ENCODE measurements around the gene CIC. TPM values are rescaled to one million over a fixed set of nuclear protein-coding genes. Genes with fewer than 3 reads are reported as not detected.

The CIC gene
- total and polyA plus RNA-seq, 2 of the 13 experiments (the other 11 are each of a cell fraction or from before 2014, with no cell fraction given), result 5.9 to 8.0 TPM

GRCh38 chr19:42283188-42284065 lies 14.4 kb downstream of the CIC start (continued):
- TF ChIP-seq SNAPC4 (CRISPR knock-in tag; IDR thresholded peaks at IDR 0.05), result no peak
- TF ChIP-seq HES4 (CRISPR knock-in tag; IDR thresholded peaks at IDR 0.05; ENCODE audit: borderline replicate concordance), result 0 out of 2 replicates have a peak, but pooled peaks have one; percentile 33
- no peak for TF ChIP-seq ZNF556 (CRISPR knock-in tag; IDR thresholded peaks at IDR 0.05; ENCODE audit: borderline replicate concordance)
- no peak for TF ChIP-seq RXRB (CRISPR knock-in tag; IDR thresholded peaks at IDR 0.05; ENCODE audit: borderline replicate concordance)
- TF ChIP-seq IRF2 (CRISPR knock-in tag; IDR thresholded peaks at IDR 0.05), result peak; percentile 23; the same call in 1 of the 2 replicates
- no peak for TF ChIP-seq CSRNP2 (CRISPR knock-in tag; conservative IDR thresholded peaks at IDR 0.05; ENCODE audit: low read depth)
- no peak for TF ChIP-seq ZNF282 (IDR thresholded peaks at IDR 0.05; ENCODE audit: partially characterized antibody)
- no peak; the same call in 1 of the 2 replicates for TF ChIP-seq ZNF574 (CRISPR knock-in tag; IDR thresholded peaks at IDR 0.05)
- TF ChIP-seq MAFF (IDR thresholded peaks at IDR 0.05; ENCODE audit: low read depth, low read length), result no peak
- no peak for TF ChIP-seq ZNF205 (CRISPR knock-in tag; IDR thresholded peaks at IDR 0.05)
- no peak for TF ChIP-seq CCDC6 (CRISPR knock-in tag; IDR thresholded peaks at IDR 0.05)
- TF ChIP-seq LCORL (IDR thresholded peaks at IDR 0.05), result no peak
- TF ChIP-seq LCORL (CRISPR knock-in tag; IDR thresholded peaks at IDR 0.05), result no peak
- no peak for TF ChIP-seq RFXAP (CRISPR knock-in tag; IDR thresholded peaks at IDR 0.05; ENCODE audit: borderline replicate concordance)
- TF ChIP-seq PATZ1 (CRISPR knock-in tag; IDR thresholded peaks at IDR 0.05), result peak; percentile 43
- TF ChIP-seq RBM39 (IDR thresholded peaks at IDR 0.05; ENCODE audit: low read depth, low read length, poor library complexity, severe bottlenecking), result no peak
- no peak for TF ChIP-seq XBP1 (CRISPR knock-in tag; IDR thresholded peaks at IDR 0.05)
- TF ChIP-seq DMAP1 (CRISPR knock-in tag; IDR thresholded peaks at IDR 0.05), result no peak
